Esophagus squamous epithelium (tissue), 5 donors: ENCODE results near the gene NDUFS1. TPM values are rescaled to one million over a fixed set of nuclear protein-coding genes. Genes with fewer than 3 reads are reported as not detected.
A peak's percentile ranks its signal among the peaks of the same experiment; 100 is the strongest.
"Not testable (repeated sequence)": the region's sequence is repeated elsewhere in the genome, so short reads cannot be mapped to it uniquely, and the experiment has no call there.

ENCODE experiments used
- DNase-seq: peaks from one replicate; lab custom pipeline; 2025; lab: John Stamatoyannopoulos, UW
- H3K27ac ChIP-seq, 4 donors: fragments of 200-600 bp; sonication (generic); one replicate each; pipeline ENCODE4 v1.5.1; 2016 to 2019; ENCODE audit warnings: mild to moderate bottlenecking in 1 of 4
- H3K27me3 ChIP-seq, 4 donors: fragments of 200-600 bp; sonication (generic); 1 replicate in 3 of 4; 2 replicates in 1 of 4; pipeline versions ENCODE4 v1.5.1 to v1.6.0; 2017 to 2021; ENCODE audit warnings: antibody characterized with exemption in 1 of 4
- H3K36me3 ChIP-seq, 3 donors: fragments of 200-600 bp; sonication (generic); one replicate each; pipeline ENCODE4 v1.5.1; 2016 to 2019
- H3K4me1 ChIP-seq, 3 donors: fragments of 200-600 bp; sonication (generic); one replicate each; pipeline ENCODE4 v1.5.1; 2017 to 2019
- H3K4me3 ChIP-seq, 4 donors: fragments of 200-600 bp; sonication (generic); 1 replicate in 3 of 4; 2 replicates in 1 of 4; pipeline ENCODE4 v1.5.1; 2016 to 2019; ENCODE audit warnings: mild to moderate bottlenecking in 2 of 4, moderate library complexity in 1 of 4
- H3K9me3 ChIP-seq, 3 donors: fragments of 200-600 bp; sonication (generic); one replicate each; pipeline ENCODE4 v1.5.1; 2016 to 2019
- CTCF ChIP-seq, 6 experiments: fragments of 450-650 bp in 4 of 6; fragments of 200-600 bp in 2 of 6; sonication (generic) in 2 of 6; IDR thresholded peaks; one replicate each; pipeline ENCODE4 v1.5.1; 2016 to 2019; ENCODE audit warnings: antibody characterized with exemption in 6 of 6, mild to moderate bottlenecking in 4 of 6, moderate library complexity in 4 of 6
- POLR2A ChIP-seq, 4 donors: fragments of 450-650 bp; IDR thresholded peaks; one replicate each; pipeline ENCODE4 v1.6.1; 2017; ENCODE audit warnings: antibody characterized with exemption in 4 of 4, mild to moderate bottlenecking in 4 of 4, moderate library complexity in 3 of 4
- WGBS, 2 donors: methylation state at CpG; one replicate each; pipeline ENCODE4 v1.1.5; 2018; 5-methylcytosine and 5-hydroxymethylcytosine counted together
- intact Hi-C: fragments of 100-400 bp; cut with DNase I; formaldehyde crosslinking; loops from one replicate; pipeline ENCODE4 v1.15.0; 2022
- total RNA-seq, 4 donors: library from RNA; depleted of rRNA; stranded (reverse); fragments of >200 nt; gene quantifications; one replicate each; pipeline ENCODE4 v1.1.0, GENCODE V29; 2016
- donor health status: DM: yes; HTN: yes; CAD: no.

NDUFS1 gene
- total RNA-seq, 4 donors from 2014 or later = 87.5 to 155 (median 95.9) TPM

- WGBS, 2 donors = 59 to 67% methylated on average over 5 of the region's 5 CpGs
- TF ChIP-seq POLR2A (IDR thresholded peaks at IDR 0.05) (no peak), CTCF (IDR thresholded peaks at IDR 0.05) (no peak)
Measured at GRCh38 chr2:206190689-206191088, 31.4 kb upstream of the NDUFS1 start.

GRCh38 chr2:206190111-206190510, 30.9 kb upstream of the NDUFS1 start:
- TF ChIP-seq CTCF (IDR thresholded peaks at IDR 0.05) (no peak), POLR2A (IDR thresholded peaks at IDR 0.05) (no peak)
- Histone ChIP-seq H3K9me3 (no peaks in the 10 kb centered on the region), H3K4me3 (no peak overlapping the region), H3K27me3 (no peaks in the 10 kb centered on the region), H3K4me1 (peaks cover 0 to 28% (median 0%) of the 10 kb centered on the region in 3 donors), H3K27ac (peak overlapping the region in 1 of 4 donors; percentile 52), H3K36me3 (no peaks in the 10 kb centered on the region)
- intact Hi-C loops = no loop called here
- 64 to 66% methylated on average over 2 of the region's 2 CpGs for WGBS, 2 donors
- DNase-seq = no peak

More at GRCh38 chr2:206190689-206191088, 31.4 kb upstream of the NDUFS1 start:
- Histone ChIP-seq H3K36me3 (no peaks in the 10 kb centered on the region), H3K27ac (peak overlapping the region in 3 of 4 donors; percentile 7 to 52 (median 44)), H3K9me3 (no peaks in the 10 kb centered on the region), H3K4me1 (peaks cover 0 to 28% (median 0%) of the 10 kb centered on the region in 3 donors), H3K27me3 (no peaks in the 10 kb centered on the region), H3K4me3 (no peak overlapping the region)
- intact Hi-C loops = no loop called here
- no peak for DNase-seq

- 72 to 84% methylated on average over 3 of the region's 3 CpGs for WGBS, 2 donors
- H3K4me1 ChIP-seq = peaks cover 0 to 28% (median 0%) of the 10 kb centered on the region in 3 donors
- no peaks in the 10 kb centered on the region for H3K27me3 ChIP-seq
- H3K27ac ChIP-seq = peak overlapping the region in 1 of 4 donors; percentile 52
- TF ChIP-seq POLR2A (IDR thresholded peaks at IDR 0.05) = no peak
- TF ChIP-seq CTCF (IDR thresholded peaks at IDR 0.05) = no peak
- no peak for DNase-seq
- no peaks in the 10 kb centered on the region for H3K36me3 ChIP-seq
- intact Hi-C loops = no loop called here
- no peaks in the 10 kb centered on the region for H3K9me3 ChIP-seq
- H3K4me3 ChIP-seq = no peak overlapping the region
Measured at GRCh38 chr2:206189691-206190090, 30.4 kb upstream of the NDUFS1 start.

- 79 to 89% methylated on average over 6 of the region's 6 CpGs for WGBS, 2 donors
- H3K36me3 ChIP-seq, H3K27ac ChIP-seq, DNase-seq, H3K4me1 ChIP-seq, H3K9me3 ChIP-seq, H3K4me3 ChIP-seq, H3K27me3 ChIP-seq, intact Hi-C loops: not testable (repeated sequence)
Measured at GRCh38 chr2:206181526-206181925, 22.3 kb upstream of the NDUFS1 start.

- Histone ChIP-seq H3K27me3 (no peaks in the 10 kb centered on the region), H3K27ac (no peak overlapping the region), H3K4me3 (no peak overlapping the region), H3K36me3 (no peaks in the 10 kb centered on the region), H3K9me3 (no peaks in the 10 kb centered on the region), H3K4me1 (no peaks in the 10 kb centered on the region)
- DNase-seq = no peak
- TF ChIP-seq POLR2A (IDR thresholded peaks at IDR 0.05) (no peak), CTCF (IDR thresholded peaks at IDR 0.05) (no peak)
- WGBS, 2 donors = 49 to 57% methylated on average over 3 of the region's 3 CpGs
- intact Hi-C loops = no loop called here
Measured at GRCh38 chr2:206176901-206177300, 17.7 kb upstream of the NDUFS1 start.

GRCh38 chr2:206176121-206176520, 16.9 kb upstream of the NDUFS1 start:
- TF ChIP-seq POLR2A (IDR thresholded peaks at IDR 0.05) (no peak), CTCF (IDR thresholded peaks at IDR 0.05) (no peak)
- DNase-seq = no peak
- Histone ChIP-seq H3K36me3 (no peaks in the 10 kb centered on the region), H3K9me3 (no peaks in the 10 kb centered on the region), H3K4me3 (no peak overlapping the region), H3K27me3 (no peaks in the 10 kb centered on the region), H3K4me1 (no peaks in the 10 kb centered on the region), H3K27ac (no peak overlapping the region)
- WGBS, 2 donors = 60 to 73% methylated on average over 1 to 2 of the region's 2 CpGs
- intact Hi-C loops = no loop called here
